GM21786 (cell line): ENCODE data around the gene HNRNPH1.
A peak's percentile ranks its signal among the peaks of the same experiment; 100 is the strongest.
"Not testable (repeated sequence)": the region's sequence is repeated elsewhere in the genome, so short reads cannot be mapped to it uniquely, and the experiment has no call there.

ENCODE experiments used
- ATAC-seq: cut with Tn5 transposase; IDR thresholded peaks from one replicate; pipeline ENCODE4 v1.9.1; 2021; ENCODE audit not compliant: unreplicated experiment

The HNRNPH1 gene, protein sequence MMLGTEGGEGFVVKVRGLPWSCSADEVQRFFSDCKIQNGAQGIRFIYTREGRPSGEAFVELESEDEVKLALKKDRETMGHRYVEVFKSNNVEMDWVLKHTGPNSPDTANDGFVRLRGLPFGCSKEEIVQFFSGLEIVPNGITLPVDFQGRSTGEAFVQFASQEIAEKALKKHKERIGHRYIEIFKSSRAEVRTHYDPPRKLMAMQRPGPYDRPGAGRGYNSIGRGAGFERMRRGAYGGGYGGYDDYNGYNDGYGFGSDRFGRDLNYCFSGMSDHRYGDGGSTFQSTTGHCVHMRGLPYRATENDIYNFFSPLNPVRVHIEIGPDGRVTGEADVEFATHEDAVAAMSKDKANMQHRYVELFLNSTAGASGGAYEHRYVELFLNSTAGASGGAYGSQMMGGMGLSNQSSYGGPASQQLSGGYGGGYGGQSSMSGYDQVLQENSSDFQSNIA

DNA sequence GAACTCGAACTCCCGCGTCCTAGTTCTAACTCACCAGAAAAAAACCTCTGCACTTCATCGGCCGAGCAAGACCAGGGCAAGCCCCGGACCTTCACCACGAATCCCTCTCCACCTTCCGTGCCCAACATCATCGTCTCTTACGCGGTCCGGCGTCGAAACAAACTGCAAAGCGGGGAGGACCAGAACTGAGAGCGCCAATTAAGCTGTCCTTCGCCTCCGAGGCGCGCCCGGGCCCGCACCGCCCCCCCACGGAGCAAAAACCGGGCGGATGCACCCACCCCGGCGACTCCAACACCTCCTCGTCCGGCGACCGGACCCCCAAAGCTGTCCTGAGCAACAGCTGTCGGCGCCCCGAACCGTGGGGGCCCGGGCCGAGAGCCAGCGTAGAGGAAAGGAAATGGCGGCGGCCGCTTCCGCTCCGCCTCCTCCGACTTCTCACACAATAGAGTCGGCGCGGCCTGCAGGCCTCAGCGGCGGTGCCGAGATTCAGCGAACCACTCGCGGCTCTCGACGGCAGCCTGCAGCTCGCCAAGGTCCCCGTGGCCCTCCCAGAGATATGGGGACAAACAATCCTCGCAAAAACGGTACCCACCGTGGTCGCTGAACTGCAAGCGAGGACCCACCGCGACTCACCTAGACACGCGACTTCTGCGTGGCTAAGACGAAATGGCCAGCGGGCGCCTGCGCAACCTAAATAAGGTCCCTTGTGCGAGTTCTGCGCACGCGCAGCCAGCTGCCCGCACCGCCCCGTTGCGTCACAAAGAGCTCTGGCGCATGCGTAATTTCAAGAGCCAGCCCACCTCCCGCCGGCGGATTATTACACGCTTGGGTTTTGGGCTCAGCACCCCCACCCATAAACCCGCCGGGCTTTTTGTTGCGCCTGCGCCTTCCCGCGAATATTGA, at the start of gene HNRNPH1:
Gene HNRNPH1, minus strand, starts transcription at position 669 of the 903 bp plus-strand sequence. Its CDS starts 538 bp downstream, at position 131.
- peak; percentile 74 for ATAC-seq

DNA sequence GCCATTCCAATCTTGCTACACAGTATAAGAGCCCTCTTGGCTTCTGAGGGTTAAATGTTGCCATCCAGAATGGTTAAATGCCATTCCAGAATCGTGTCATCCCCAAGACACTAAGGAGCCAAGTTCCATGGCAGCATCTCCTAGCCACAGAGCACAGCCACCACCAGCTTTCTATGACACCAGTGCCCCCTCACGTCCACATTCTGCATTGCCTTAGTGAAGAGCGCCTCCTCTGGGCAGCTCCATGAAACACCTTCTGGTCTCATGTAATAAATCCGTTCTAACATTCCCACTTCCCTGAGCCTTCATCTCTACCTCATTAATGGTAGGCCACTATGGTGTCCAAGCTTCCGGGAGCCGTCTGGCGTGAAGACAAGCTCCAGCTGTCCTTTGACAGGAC, 44.9 kb upstream of the HNRNPH1 start:
- no peak for ATAC-seq

DNA sequence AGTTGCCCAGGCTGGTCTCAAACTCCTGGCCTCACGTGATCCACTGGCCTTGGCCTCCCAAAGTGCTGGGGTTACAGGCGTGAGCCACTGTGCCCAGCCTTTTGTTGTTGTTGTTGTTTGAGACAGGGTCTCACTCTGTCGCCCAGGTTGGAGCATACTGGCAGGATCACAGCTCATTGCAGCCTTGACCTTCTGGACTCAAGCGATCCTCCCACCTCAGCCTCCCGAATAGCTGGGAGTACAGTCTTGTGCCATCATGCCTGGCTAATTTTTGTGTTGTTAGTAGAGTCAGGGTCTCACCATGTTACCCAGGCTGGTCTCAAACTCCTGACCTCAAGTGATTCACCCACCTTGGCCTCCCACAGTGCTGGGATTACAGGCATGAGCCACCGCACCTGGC, 38.2 kb upstream of the HNRNPH1 start:
- ATAC-seq = not testable (repeated sequence)

DNA sequence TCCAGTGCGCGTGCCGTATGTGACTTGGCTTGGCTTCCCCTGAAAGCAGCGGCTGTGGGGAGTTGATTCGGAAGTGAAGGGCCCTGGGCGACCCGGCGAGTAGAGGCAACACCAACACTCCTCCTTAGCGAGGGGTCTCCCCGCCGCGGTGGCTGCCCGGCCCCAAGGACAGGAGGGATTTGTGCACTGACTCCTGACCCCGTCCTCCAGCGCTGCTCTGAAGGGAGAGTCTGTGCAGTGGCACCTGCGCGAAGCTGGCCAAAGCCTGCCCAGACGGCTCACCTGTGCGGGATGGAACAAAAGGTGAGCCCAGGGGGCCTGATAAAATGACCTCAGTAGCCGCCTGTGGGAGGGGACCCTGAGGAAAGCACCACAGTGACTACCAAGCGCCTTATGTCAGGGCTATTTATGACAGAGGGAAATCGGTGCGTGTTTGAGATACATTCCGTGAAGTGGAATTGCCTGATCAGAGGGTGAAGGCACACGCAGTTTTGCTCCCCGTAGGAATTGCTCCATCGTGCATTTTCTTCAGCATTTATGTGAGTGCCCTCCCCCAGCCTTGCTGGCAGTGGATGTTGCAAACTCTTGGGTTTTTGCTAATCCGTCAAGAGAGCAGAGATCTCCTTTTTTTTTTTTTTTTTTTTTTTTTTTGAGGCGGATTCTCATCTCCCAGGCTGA, 34.8 kb upstream of the HNRNPH1 start:
- ATAC-seq = peak; percentile 55

DNA sequence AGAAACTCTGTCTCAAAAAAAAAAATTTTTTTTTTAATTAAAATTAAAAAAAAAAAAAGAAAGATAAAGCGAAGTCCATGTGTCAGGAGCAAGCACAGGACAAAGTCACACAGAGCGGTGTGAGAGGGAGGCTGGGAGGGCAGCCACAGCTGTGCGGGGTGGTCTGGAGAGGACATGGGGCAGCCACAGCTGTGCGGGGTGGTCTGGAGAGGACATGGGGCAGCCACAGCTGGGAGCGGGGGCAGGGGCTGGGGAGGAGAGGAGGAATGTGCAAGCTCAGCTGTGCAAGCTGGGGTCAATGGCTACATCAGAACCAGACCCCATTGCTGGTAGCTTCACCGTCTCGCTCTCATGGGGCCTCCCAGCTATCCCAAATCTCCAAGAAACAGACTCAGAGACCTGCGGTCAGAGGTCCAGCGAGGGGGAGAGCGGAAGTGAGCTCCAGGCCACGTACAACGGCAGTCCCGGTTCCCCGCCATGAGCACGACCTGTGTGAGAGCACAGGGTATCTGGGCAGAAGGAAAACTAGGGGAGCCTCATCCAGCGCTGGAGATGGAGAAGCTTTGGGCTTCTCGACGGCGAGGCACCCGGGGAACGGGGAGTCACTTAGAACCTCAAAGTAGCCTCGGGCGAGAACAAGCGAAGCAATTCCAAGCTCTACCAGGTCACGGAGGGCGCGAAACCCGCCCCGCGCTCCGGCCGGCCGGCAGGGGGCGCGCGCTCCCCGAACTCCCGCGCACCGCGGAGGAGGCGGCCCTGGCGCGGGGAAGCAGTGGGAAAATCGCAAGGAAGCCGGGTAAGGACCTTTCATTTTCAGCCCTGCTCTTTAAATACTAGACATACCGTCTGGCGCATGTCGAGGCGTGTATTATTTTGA, 34.1 kb upstream of the HNRNPH1 start:
- peak; percentile 85 for ATAC-seq

DNA sequence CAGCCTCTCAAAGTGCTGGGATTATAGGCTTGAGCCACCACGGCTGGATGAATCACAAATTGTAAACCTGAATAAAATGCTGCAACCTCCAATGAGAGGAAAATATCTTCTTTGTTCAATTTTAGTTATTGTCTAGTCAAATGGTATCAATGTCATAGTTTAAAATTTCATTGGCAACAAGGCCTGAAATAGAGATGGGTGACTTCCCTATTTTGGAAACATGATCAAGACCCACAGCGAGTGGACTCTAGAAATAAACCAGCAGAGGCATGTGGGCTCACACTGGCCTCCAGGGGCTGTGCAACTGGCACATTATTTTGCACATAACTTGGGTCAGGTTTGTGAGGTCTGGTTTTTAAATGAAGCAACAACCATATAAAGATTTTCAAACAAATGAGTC, 29.7 kb upstream of the HNRNPH1 start:
- ATAC-seq = not testable (repeated sequence)

DNA sequence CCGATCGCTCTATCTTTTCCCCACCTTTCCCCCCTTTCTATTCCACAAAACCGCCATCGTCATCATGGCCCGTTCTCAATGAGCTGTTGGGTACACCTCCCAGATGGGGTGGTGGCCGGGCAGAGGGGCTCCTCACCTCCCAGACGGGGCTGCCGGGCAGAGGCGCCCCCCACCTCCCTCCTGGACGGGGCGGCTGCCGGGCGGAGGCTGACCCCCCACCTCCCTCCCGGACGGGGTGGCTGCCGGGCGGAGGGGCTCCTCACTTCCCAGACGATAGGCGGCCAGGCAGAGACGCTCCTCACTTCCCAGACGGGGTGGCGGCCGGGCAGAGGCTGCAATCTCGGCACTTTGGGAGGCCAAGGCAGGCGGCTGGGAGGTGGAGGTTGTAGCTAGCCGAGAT, 26.8 kb upstream of the HNRNPH1 start:
- ATAC-seq = not testable (repeated sequence)

DNA sequence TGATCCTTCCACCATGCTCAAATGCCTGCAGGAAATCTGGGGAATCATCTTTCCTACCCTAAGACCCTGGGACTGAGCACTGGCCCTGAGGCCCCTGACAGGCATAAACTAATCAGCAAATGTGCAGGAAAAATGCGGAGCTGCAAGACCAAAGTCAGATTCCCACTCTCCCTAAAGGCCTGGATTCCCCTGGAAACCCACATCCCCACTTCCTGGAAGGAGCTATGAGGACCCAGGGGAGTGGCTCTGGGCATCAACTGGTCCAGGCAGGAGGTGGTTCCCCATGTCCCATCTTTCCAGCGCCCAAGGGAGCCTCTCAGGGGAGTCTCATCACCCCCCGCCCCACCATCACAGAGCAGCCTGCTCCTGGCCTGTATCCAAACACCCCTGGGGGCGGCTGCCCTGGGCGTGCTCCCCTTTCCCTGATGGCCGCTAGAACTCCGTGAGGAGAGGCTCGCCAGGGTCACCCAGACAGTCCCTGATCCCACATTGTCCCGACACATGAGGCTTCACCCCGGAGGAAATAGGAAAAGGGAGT, 25.8 kb upstream of the HNRNPH1 start:
- ATAC-seq = not testable (repeated sequence)

DNA sequence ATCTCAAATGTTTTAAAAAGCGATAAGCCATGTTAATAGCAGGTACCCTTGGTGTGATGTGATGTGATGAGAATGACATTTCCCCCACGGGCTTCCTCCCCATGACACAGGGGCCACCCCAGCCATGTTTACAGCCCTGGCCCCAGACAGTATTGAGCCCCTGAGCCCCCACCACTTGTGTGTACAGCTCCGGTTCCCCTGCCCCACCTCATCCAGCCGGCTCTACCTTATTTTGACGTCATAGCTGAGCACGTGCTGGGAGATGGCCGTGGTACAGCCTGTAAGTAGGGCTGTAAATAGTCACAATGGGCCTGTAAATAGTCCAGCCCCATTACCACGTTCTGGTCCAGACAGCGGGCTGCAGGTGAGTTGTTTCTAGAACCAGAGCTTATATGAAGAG, 24.9 kb upstream of the HNRNPH1 start:
- no peak for ATAC-seq

DNA sequence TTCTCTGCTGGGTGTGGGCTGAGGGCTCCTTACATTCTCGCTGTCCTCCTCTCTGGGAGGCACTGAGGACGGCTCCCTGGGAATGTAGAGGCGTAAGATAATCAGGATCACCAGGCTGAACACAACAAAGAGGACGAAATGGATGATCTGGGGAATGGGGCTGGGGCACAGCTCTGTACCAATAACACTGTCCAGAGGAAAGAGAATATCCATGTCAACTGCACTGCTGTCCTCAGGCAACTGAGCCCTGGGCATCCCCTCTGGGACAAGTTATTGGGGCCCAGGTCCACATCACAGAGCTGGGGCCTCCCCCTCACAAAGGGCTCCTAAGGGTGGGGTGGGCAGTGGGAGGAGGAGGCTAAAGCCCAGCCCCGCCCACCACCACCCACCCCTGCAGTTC, 21.3 kb upstream of the HNRNPH1 start:
- ATAC-seq = not testable (repeated sequence)

DNA sequence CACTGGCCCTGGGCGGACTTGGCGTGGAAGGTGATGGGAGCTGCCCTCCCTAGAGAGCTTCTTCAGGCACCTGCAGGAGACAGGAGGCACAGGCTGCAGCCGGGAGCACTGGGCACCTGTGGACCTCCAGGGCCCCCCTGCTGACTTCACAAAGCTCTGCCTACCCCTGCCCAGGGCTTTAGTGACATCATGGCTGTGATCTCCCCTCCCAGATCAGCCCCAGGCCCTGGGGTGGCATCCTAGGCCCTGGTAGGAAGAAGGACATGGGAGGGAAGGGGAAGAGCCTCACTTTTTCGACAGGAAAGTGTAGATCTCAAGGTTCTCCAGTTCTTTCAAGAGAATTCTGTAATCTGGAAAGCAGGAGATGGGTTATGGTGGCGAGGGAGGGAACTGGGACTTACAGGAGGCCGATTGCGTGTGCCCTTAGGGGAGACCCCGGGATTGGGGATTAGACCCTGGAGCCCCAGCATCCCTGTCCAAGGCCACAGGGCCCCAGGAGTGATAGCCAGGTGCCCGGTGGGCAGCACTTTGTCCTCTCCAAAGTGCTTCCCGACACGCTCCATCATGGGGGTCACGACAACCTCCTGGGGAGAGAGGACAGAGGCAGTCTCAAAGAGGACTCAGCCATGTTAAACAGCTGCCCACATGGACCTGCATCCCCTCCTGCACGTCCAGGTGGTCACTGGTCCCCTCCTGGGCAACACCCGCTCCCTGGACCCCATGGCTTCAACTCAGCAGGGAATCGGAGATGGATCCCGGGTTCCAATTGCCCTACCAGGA, 19.9 kb upstream of the HNRNPH1 start:
- ATAC-seq = not testable (repeated sequence)

DNA sequence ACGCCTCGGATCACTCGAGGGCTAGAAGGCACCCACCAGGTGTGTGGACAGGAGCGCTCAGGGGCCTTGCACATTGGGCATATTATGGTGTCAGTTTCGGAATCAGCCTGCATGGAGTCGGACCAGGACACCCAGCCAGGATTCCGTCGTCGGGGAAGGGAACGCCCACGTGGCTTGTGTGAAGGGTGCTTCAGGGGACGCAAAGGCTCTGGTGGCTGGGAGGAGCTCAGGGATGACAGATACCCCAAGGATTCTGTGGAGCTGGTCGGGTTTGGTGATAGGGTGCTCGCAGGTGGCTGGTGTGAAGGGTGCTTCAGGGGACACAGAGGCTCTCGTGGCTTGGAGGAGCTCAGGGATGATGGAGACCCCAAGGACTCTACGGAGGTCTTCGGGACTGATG, 19.2 kb upstream of the HNRNPH1 start:
- ATAC-seq = not testable (repeated sequence)

DNA sequence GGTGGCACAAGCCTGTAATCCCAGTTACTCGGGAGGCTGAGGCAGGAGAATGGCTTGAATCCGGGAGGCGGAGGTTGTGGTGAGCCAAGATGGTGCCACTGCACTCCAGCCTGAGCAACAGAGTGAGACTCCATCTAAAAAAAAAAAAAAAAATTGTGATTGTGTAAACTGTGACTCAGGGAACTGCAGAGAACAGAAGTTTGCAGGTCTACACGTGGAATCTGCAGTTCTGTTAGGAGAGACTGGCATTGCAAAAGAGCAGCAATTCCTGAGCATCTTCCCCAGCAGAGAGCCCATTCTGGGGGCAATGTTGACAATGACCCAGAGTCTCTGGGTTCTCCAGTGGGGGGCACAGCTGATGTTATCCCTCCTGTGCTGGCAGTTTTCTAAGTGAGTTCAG, 18.3 kb upstream of the HNRNPH1 start:
- ATAC-seq = not testable (repeated sequence)

DNA sequence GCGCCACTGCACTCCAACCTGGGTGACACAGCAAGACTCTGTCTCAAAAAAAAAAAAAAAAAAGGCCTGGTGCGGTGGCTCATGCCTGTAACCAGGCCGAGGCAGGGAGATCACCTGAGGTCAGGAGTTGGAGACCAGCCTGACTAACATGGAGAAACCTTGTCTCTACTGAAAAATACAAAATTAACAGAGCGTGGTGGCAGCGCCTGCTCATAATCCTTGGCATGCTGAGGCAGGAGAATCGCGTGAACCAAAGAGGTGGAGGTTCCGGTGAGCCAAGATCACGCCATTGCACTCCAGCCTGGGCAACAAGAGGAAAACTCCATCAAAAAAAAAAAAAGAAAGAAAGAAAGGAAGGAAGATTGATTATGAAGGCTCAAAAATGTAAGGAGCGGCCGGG, 15.8 kb upstream of the HNRNPH1 start:
- ATAC-seq = not testable (repeated sequence)

DNA sequence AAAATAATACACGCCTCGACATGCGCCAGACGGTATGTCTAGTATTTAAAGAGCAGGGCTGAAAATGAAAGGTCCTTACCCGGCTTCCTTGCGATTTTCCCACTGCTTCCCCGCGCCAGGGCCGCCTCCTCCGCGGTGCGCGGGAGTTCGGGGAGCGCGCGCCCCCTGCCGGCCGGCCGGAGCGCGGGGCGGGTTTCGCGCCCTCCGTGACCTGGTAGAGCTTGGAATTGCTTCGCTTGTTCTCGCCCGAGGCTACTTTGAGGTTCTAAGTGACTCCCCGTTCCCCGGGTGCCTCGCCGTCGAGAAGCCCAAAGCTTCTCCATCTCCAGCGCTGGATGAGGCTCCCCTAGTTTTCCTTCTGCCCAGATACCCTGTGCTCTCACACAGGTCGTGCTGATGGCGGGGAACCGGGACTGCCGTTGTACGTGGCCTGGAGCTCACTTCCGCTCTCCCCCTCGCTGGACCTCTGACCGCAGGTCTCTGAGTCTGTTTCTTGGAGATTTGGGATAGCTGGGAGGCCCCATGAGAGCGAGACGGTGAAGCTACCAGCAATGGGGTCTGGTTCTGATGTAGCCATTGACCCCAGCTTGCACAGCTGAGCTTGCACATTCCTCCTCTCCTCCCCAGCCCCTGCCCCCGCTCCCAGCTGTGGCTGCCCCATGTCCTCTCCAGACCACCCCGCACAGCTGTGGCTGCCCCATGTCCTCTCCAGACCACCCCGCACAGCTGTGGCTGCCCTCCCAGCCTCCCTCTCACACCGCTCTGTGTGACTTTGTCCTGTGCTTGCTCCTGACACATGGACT, 11.1 kb upstream of the HNRNPH1 start:
- peak; percentile 92 for ATAC-seq

DNA sequence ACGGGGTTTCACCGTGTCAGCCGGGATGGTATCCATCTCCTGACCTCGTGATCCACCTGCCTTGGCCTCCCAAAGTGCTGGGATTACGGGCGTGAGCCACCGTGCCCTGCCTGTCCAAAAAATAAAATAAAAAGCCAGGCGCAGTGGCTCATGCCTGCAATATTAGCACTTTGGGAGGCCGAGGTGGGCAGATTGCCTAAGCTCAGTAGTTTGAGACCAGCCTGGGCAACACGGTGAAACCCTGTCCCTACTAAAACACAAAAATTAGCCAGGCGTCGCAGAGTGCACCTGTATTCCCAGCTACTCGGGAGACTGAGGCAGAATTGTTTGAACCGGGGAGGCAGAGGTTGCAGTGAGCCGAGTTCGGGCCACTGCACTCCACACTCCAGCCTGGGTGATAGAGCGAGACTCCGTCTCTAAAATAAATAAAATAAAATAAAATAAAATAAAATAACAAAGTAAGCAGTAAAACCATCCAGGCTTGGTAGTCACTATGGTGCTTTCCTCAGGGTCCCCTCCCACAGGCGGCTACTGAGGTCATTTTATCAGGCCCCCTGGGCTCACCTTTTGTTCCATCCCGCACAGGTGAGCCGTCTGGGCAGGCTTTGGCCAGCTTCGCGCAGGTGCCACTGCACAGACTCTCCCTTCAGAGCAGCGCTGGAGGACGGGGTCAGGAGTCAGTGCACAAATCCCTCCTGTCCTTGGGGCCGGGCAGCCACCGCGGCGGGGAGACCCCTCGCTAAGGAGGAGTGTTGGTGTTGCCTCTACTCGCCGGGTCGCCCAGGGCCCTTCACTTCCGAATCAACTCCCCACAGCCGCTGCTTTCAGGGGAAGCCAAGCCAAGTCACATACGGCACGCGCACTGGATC, 10.3 kb upstream of the HNRNPH1 start:
- peak; percentile 16 for ATAC-seq

DNA sequence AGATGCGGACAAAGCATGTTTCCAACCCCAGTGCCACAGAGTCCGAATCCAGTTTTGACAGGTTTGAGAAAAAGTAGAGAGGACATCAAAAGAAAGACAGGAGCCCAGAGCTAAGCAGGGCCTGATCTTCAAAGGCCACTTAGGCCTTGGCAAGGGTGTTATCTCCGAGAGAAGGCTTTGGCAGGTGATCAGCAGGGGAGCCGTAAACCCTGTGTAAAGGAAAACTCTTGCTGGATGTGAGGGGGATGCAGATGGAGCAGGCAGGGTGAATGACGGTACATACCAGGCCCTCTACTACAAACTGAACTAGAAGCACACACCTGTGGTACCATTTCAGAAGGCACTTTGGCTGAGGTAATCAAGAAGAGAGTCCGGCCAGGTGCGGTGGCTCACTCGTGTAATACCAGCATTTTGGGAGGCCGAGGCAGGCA, 1.4 kb upstream of the HNRNPH1 start:
- no peak for ATAC-seq
